ENCODE results near the gene PXN. TPM values are rescaled to one million over a fixed set of nuclear protein-coding genes. Genes with fewer than 3 reads are reported as not detected.
A peak's percentile ranks its signal among the peaks of the same experiment; 100 is the strongest.
"Not testable (repeated sequence)": the region's sequence is repeated elsewhere in the genome, so short reads cannot be mapped to it uniquely, and the experiment has no call there.

PXN gene
- total RNA-seq, 2 experiments from 2014 or later: 201 to 236 TPM

- peaks cover 9% of the 10 kb centered on the region for H3K36me3 Mint-ChIP-seq (ENCODE audit: low read depth)
- no peak overlapping the region for H3K4me3 Mint-ChIP-seq
- no peaks in the 10 kb centered on the region for H3K9me3 Mint-ChIP-seq
- CTCF ChIA-PET: interaction anchor here (1.3 kb wide), 1 partner anchor 22 kb away, joined by 6 read pairs; no protein-coding TSS in a partner anchor
- peaks cover 9% of the 10 kb centered on the region for H3K4me1 Mint-ChIP-seq
- peak overlapping the region; percentile 22 for H3K27ac Mint-ChIP-seq
- POLR2A ChIA-PET: no interaction called here
- H3K27me3 Mint-ChIP-seq: no peaks in the 10 kb centered on the region
- no peak for DNase-seq
These were observed 59.3 kb downstream of the PXN start for GRCh38 chr12:120206228-120206627.

- H3K27me3 Mint-ChIP-seq: no peaks in the 10 kb centered on the region
- H3K4me3 Mint-ChIP-seq: no peak overlapping the region
- no peak overlapping the region for H3K27ac Mint-ChIP-seq
- CTCF ChIA-PET: interaction anchor here (1.0 to 2.1 kb wide), 7 partner anchors 13 to 85 kb away, joined by 3 to 6 read pairs (median 4); partner anchors contain the start of gene PXN
- DNase-seq: no peak
- H3K36me3 Mint-ChIP-seq (ENCODE audit: low read depth): peaks cover 20% of the 10 kb centered on the region
- peaks cover 19% of the 10 kb centered on the region for H3K4me1 Mint-ChIP-seq
- POLR2A ChIA-PET: no interaction called here
- no peaks in the 10 kb centered on the region for H3K9me3 Mint-ChIP-seq
These were observed 61.4 kb downstream of the PXN start for GRCh38 chr12:120204171-120204570.

- Mint-ChIP-seq H3K27me3 (no peaks in the 10 kb centered on the region), H3K4me1 (peaks cover 48% of the 10 kb centered on the region), H3K9me3 (no peaks in the 10 kb centered on the region), H3K36me3 (ENCODE audit: low read depth) (peaks cover 45% of the 10 kb centered on the region), H3K4me3 (peak overlapping the region; percentile 98), H3K27ac (peak overlapping the region; percentile 98)
- CTCF ChIA-PET: interaction anchor here (0.6 to 4.2 kb wide), 24 partner anchors 9 to 152 kb away, joined by 3 to 76 read pairs (median 6); partner anchors contain the start of genes PXN, RAB35, RNU4-1 and RNU4-2
- DNase-seq: no peak
- POLR2A ChIA-PET: interaction anchor here (1.0 to 2.6 kb wide), 4 partner anchors 32 to 113 kb away, joined by 6 to 41 read pairs (median 12); partner anchors contain the start of genes RAB35 and RNU4-2
These were observed 65.1 kb downstream of the PXN start for GRCh38 chr12:120200364-120200800.

- H3K36me3 Mint-ChIP-seq (ENCODE audit: low read depth): peaks cover 49% of the 10 kb centered on the region
- H3K9me3 Mint-ChIP-seq: no peaks in the 10 kb centered on the region
- CTCF ChIA-PET: interaction anchor here (0.6 to 4.2 kb wide), 7 partner anchors 12 to 112 kb away, joined by 3 to 76 read pairs (median 17); partner anchors contain the start of genes RNU4-1 and RNU4-2
- peak overlapping the region; percentile 98 for H3K4me3 Mint-ChIP-seq
- peaks cover 53% of the 10 kb centered on the region for H3K4me1 Mint-ChIP-seq
- peak overlapping the region; percentile 98 for H3K27ac Mint-ChIP-seq
- POLR2A ChIA-PET: interaction anchor here (1.9 kb wide), 1 partner anchor 32 kb away, joined by 13 read pairs; no protein-coding TSS in a partner anchor
- no peaks in the 10 kb centered on the region for H3K27me3 Mint-ChIP-seq
- no peak for DNase-seq
These were observed 65.8 kb downstream of the PXN start for GRCh38 chr12:120199595-120200306.

GRCh38 chr12:120199025-120199424 lies 66.5 kb downstream of the PXN start:
- Mint-ChIP-seq H3K9me3 (no peaks in the 10 kb centered on the region), H3K27ac (peak overlapping the region; percentile 98), H3K4me1 (peaks cover 54% of the 10 kb centered on the region), H3K36me3 (ENCODE audit: low read depth) (peaks cover 50% of the 10 kb centered on the region), H3K4me3 (peak overlapping the region; percentile 98), H3K27me3 (no peaks in the 10 kb centered on the region)
- DNase-seq: no peak
- ChIA-PET POLR2A (no interaction called here), CTCF (interaction anchor here (0.9 to 3.4 kb wide), 2 partner anchors 16 to 92 kb away, joined by 3 to 26 read pairs; partner anchors contain the start of genes RNU4-1 and RNU4-2)

- Mint-ChIP-seq H3K27ac (no peak overlapping the region), H3K9me3 (no peaks in the 10 kb centered on the region), H3K4me3 (no peak overlapping the region), H3K4me1 (peaks cover 56% of the 10 kb centered on the region), H3K27me3 (no peaks in the 10 kb centered on the region), H3K36me3 (ENCODE audit: low read depth) (peaks cover 54% of the 10 kb centered on the region)
- no peak for DNase-seq
- CTCF ChIA-PET: no interaction called here
- POLR2A ChIA-PET: interaction anchor here (0.7 to 1.8 kb wide), 2 partner anchors 53 to 81 kb away, joined by 3 to 5 read pairs; partner anchors contain the start of gene RAB35
These were observed 68.0 kb downstream of the PXN start for GRCh38 chr12:120197542-120197887.

- H3K4me3 Mint-ChIP-seq, DNase-seq, H3K27ac Mint-ChIP-seq, H3K27me3 Mint-ChIP-seq, H3K9me3 Mint-ChIP-seq: not testable (repeated sequence)
- POLR2A ChIA-PET: interaction anchor here (0.7 to 1.8 kb wide), 4 partner anchors 31 to 94 kb away, joined by 3 to 5 read pairs (median 3); partner anchors contain the start of gene RAB35
- H3K4me1 Mint-ChIP-seq: peaks cover 54% of the 10 kb centered on the region
- CTCF ChIA-PET: interaction anchor here (1.3 to 1.5 kb wide), 2 partner anchors 66 to 68 kb away, joined by 3 read pairs; partner anchors contain the start of gene PXN
- H3K36me3 Mint-ChIP-seq (ENCODE audit: low read depth): peaks cover 57% of the 10 kb centered on the region
These were observed 68.6 kb downstream of the PXN start for GRCh38 chr12:120196817-120197541.

- H3K27me3 Mint-ChIP-seq: no peaks in the 10 kb centered on the region
- no peak overlapping the region for H3K27ac Mint-ChIP-seq
- no peak overlapping the region for H3K4me3 Mint-ChIP-seq
- peaks cover 61% of the 10 kb centered on the region for H3K36me3 Mint-ChIP-seq (ENCODE audit: low read depth)
- DNase-seq: no peak
- no peaks in the 10 kb centered on the region for H3K9me3 Mint-ChIP-seq
- CTCF ChIA-PET: interaction anchor here (0.8 to 1.5 kb wide), 3 partner anchors 32 to 69 kb away, joined by 3 read pairs; partner anchors contain the start of gene PXN
- POLR2A ChIA-PET: interaction anchor here (1.3 to 1.8 kb wide), 3 partner anchors 32 to 95 kb away, joined by 3 to 5 read pairs (median 3); partner anchors contain the start of gene RAB35
- peaks cover 58% of the 10 kb centered on the region for H3K4me1 Mint-ChIP-seq
These were observed 69.2 kb downstream of the PXN start for GRCh38 chr12:120196363-120196762.

GRCh38 chr12:120194534-120195395 lies 70.8 kb downstream of the PXN start, which contains the start of gene GCN1:
TSS of gene GCN1 (minus strand) at chr12:120194715. CDS start at chr12:120194697, 18 bp downstream.
- Mint-ChIP-seq H3K4me3 (peak within 1 kb of the TSS; percentile 92), H3K4me1 (peaks cover 57% of the 10 kb centered on the region), H3K9me3 (no peaks in the 10 kb centered on the region), H3K36me3 (ENCODE audit: low read depth) (peaks cover 54% of the 10 kb centered on the region), H3K27me3 (no peaks in the 10 kb centered on the region), H3K27ac (peak within 1 kb of the TSS; percentile 91)
- peak; percentile 86 for DNase-seq
- ChIA-PET CTCF (no interaction called here), POLR2A (interaction anchor here (0.7 kb wide), 1 partner anchor 89 kb away, joined by 4 read pairs; no protein-coding TSS in a partner anchor)

- CTCF ChIA-PET: no interaction called here
- H3K27me3 Mint-ChIP-seq: no peaks in the 10 kb centered on the region
- peak overlapping the region; percentile 91 for H3K27ac Mint-ChIP-seq
- H3K4me3 Mint-ChIP-seq: peak overlapping the region; percentile 92
- H3K4me1 Mint-ChIP-seq: peaks cover 52% of the 10 kb centered on the region
- peaks cover 48% of the 10 kb centered on the region for H3K36me3 Mint-ChIP-seq (ENCODE audit: low read depth)
- POLR2A ChIA-PET: no interaction called here
- H3K9me3 Mint-ChIP-seq: no peaks in the 10 kb centered on the region
- DNase-seq: no peak
These were observed 71.3 kb downstream of the PXN start for GRCh38 chr12:120194226-120194533.

GRCh38 chr12:120193286-120193685 lies 72.2 kb downstream of the PXN start:
- Mint-ChIP-seq H3K27ac (peak overlapping the region; percentile 91), H3K36me3 (ENCODE audit: low read depth) (peaks cover 41% of the 10 kb centered on the region), H3K4me1 (peaks cover 43% of the 10 kb centered on the region), H3K4me3 (peak overlapping the region; percentile 92)
- POLR2A ChIA-PET, H3K27me3 Mint-ChIP-seq, DNase-seq, H3K9me3 Mint-ChIP-seq: not testable (repeated sequence)
- CTCF ChIA-PET: interaction anchor here (0.6 to 2.6 kb wide), 2 partner anchors 8 to 45 kb away, joined by 3 to 13 read pairs; partner anchors contain the start of gene RPLP0

GRCh38 chr12:120190985-120191480 lies 74.5 kb downstream of the PXN start:
- H3K9me3 Mint-ChIP-seq: no peaks in the 10 kb centered on the region
- no peak for DNase-seq
- peaks cover 39% of the 10 kb centered on the region for H3K36me3 Mint-ChIP-seq (ENCODE audit: low read depth)
- no peak overlapping the region for H3K27ac Mint-ChIP-seq
- H3K27me3 Mint-ChIP-seq: no peaks in the 10 kb centered on the region
- ChIA-PET CTCF (interaction anchor here (0.6 to 2.6 kb wide), 5 partner anchors 10 to 1924 kb away, joined by 3 to 13 read pairs (median 4); partner anchors contain the start of gene RPLP0), POLR2A (no interaction called here)
- peaks cover 31% of the 10 kb centered on the region for H3K4me1 Mint-ChIP-seq
- H3K4me3 Mint-ChIP-seq: no peak overlapping the region
